Endothelial cell of umbilical vein (primary cell): ENCODE results near the gene RBPJL.
A peak's percentile ranks its signal among the peaks of the same experiment; 100 is the strongest.

Experiments
- EZH2 ChIP-seq: IDR thresholded peaks from 2 replicates; pipeline ENCODE4 v1.6.1; 2012; ENCODE audit warnings: borderline replicate concordance, low read depth, mild to moderate bottlenecking, moderate library complexity, low read length, inconsistent platforms; ENCODE audit not compliant: severe bottlenecking
- FOS ChIP-seq: IDR thresholded peaks from 2 replicates; pipeline ENCODE4 v1.6.1; 2011; ENCODE audit warnings: mild to moderate bottlenecking, low read length, moderate library complexity, borderline replicate concordance; ENCODE audit not compliant: insufficient read depth
- JUN ChIP-seq: IDR thresholded peaks from 2 replicates; pipeline ENCODE4 v1.6.1; 2011; ENCODE audit warnings: borderline replicate concordance, low read depth; ENCODE audit not compliant: insufficient read length, insufficient read depth
- MAX ChIP-seq: IDR thresholded peaks from 2 replicates; pipeline ENCODE4 v1.6.1; 2011; ENCODE audit not compliant: insufficient read depth, insufficient read length
- POLR2A ChIP-seq: IDR thresholded peaks from 2 replicates; pipeline ENCODE4 v1.6.1; 2012; ENCODE audit warnings: low read depth, mild to moderate bottlenecking, control low read depth, low read length
- TF ChIP-seq, protein P1 (sequence below), 2 donors: IDR thresholded peaks; 1 replicate in 1 of 2; 2 replicates in 1 of 2; pipeline ENCODE4 v1.5.1; 2011; ENCODE audit warnings: low read length in 2 of 2, mild to moderate bottlenecking in 2 of 2, moderate library complexity in 2 of 2, control low read depth in 1 of 2, inconsistent platforms in 1 of 2, low read depth in 1 of 2; ENCODE audit not compliant: insufficient read depth in 1 of 2; ENCODE audit errors: extremely low read depth in 1 of 2

GRCh38 chr20:45306431-45306982 lies at the start of gene RBPJL:
- TF ChIP-seq POLR2A (no peak), EZH2 (no peak), MAX (no peak), JUN (no peak), FOS (no peak)
- TF ChIP-seq, protein P1, sequence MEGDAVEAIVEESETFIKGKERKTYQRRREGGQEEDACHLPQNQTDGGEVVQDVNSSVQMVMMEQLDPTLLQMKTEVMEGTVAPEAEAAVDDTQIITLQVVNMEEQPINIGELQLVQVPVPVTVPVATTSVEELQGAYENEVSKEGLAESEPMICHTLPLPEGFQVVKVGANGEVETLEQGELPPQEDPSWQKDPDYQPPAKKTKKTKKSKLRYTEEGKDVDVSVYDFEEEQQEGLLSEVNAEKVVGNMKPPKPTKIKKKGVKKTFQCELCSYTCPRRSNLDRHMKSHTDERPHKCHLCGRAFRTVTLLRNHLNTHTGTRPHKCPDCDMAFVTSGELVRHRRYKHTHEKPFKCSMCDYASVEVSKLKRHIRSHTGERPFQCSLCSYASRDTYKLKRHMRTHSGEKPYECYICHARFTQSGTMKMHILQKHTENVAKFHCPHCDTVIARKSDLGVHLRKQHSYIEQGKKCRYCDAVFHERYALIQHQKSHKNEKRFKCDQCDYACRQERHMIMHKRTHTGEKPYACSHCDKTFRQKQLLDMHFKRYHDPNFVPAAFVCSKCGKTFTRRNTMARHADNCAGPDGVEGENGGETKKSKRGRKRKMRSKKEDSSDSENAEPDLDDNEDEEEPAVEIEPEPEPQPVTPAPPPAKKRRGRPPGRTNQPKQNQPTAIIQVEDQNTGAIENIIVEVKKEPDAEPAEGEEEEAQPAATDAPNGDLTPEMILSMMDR (IDR thresholded peaks at IDR 0.05; ENCODE audit: extremely low read depth in 1 of 2, insufficient read depth in 1 of 2, low read depth in 1 of 2, low read length in 2 of 2) = peak; percentile 91 to 95
